ENCODE measurements around the gene RUFY3. TPM values are rescaled to one million over a fixed set of nuclear protein-coding genes. Genes with fewer than 3 reads are reported as not detected.
"Not testable (repeated sequence)": the region's sequence is repeated elsewhere in the genome, so short reads cannot be mapped to it uniquely, and the experiment has no call there.

RUFY3 gene
- total RNA-seq, 2 experiments from 2014 or later: 12.7 to 22.8 TPM

GRCh38 chr4:70694633-70695032, 27.1 kb upstream of the RUFY3 start:
- ATAC-seq: not testable (repeated sequence)

GRCh38 chr4:70698435-70698834, 23.3 kb upstream of the RUFY3 start:
- H3K4me1 Mint-ChIP-seq; H3K27me3 Mint-ChIP-seq; DNase-seq; H3K4me3 Mint-ChIP-seq; ATAC-seq; H3K36me3 Mint-ChIP-seq; H3K9me3 Mint-ChIP-seq (ENCODE audit: low read depth); H3K27ac Mint-ChIP-seq: not testable (repeated sequence)
- CTCF ChIA-PET: interaction anchor here (1.6 kb wide), 1 partner anchor 10 kb away, joined by 7 read pairs; the partner anchor contains the start of gene UTP3

More at GRCh38 chr4:70694633-70695032, 27.1 kb upstream of the RUFY3 start:
- not testable (repeated sequence) for DNase-seq; H3K27ac Mint-ChIP-seq; H3K9me3 Mint-ChIP-seq (ENCODE audit: low read depth); H3K27me3 Mint-ChIP-seq; H3K4me3 Mint-ChIP-seq
- CTCF ChIA-PET: interaction anchor here (1.0 to 3.2 kb wide), 2 partner anchors 9 kb away, joined by 3 to 17 read pairs; no protein-coding TSS in a partner anchor
- H3K4me1 Mint-ChIP-seq: peaks cover 19% of the 10 kb centered on the region
- peaks cover 11% of the 10 kb centered on the region for H3K36me3 Mint-ChIP-seq

GRCh38 chr4:70700712-70701111, 21.1 kb upstream of the RUFY3 start:
- H3K4me1 Mint-ChIP-seq: peaks cover 12% of the 10 kb centered on the region
- no peak for DNase-seq
- no peak overlapping the region for H3K27ac Mint-ChIP-seq
- CTCF ChIA-PET: interaction anchor here (0.7 to 2.8 kb wide), 5 partner anchors 9 to 45 kb away, joined by 3 to 12 read pairs (median 4); partner anchors contain the start of gene UTP3
- no peaks in the 10 kb centered on the region for H3K27me3 Mint-ChIP-seq
- H3K36me3 Mint-ChIP-seq: no peaks in the 10 kb centered on the region
- H3K4me3 Mint-ChIP-seq: no peak overlapping the region
- no peak for ATAC-seq
- H3K9me3 Mint-ChIP-seq (ENCODE audit: low read depth): no peaks in the 10 kb centered on the region

GRCh38 chr4:70701271-70701670, 20.5 kb upstream of the RUFY3 start:
- H3K9me3 Mint-ChIP-seq (ENCODE audit: low read depth): no peaks in the 10 kb centered on the region
- H3K4me1 Mint-ChIP-seq: peaks cover 17% of the 10 kb centered on the region
- ATAC-seq (no peak), DNase-seq (no peak)
- no peaks in the 10 kb centered on the region for H3K36me3 Mint-ChIP-seq
- H3K4me3 Mint-ChIP-seq: no peak overlapping the region
- H3K27me3 Mint-ChIP-seq: no peaks in the 10 kb centered on the region
- H3K27ac Mint-ChIP-seq: no peak overlapping the region
- CTCF ChIA-PET: interaction anchor here (2.0 to 2.8 kb wide), 3 partner anchors 9 to 24 kb away, joined by 4 to 12 read pairs (median 8); partner anchors contain the start of gene UTP3

GRCh38 chr4:70702592-70702991, 19.2 kb upstream of the RUFY3 start:
- peaks cover 20% of the 10 kb centered on the region for H3K4me1 Mint-ChIP-seq
- CTCF ChIA-PET: interaction anchor here (1.7 to 4.9 kb wide), 4 partner anchors 10 to 51 kb away, joined by 5 to 57 read pairs (median 24); partner anchors contain the start of gene UTP3
- H3K27ac Mint-ChIP-seq; DNase-seq; H3K36me3 Mint-ChIP-seq; ATAC-seq; H3K4me3 Mint-ChIP-seq; H3K27me3 Mint-ChIP-seq; H3K9me3 Mint-ChIP-seq (ENCODE audit: low read depth): not testable (repeated sequence)

- H3K9me3 Mint-ChIP-seq (ENCODE audit: low read depth): no peaks in the 10 kb centered on the region
- H3K4me1 Mint-ChIP-seq: peaks cover 20% of the 10 kb centered on the region
- H3K27me3 Mint-ChIP-seq: no peaks in the 10 kb centered on the region
- ATAC-seq (no peak), DNase-seq (no peak)
- H3K36me3 Mint-ChIP-seq: no peaks in the 10 kb centered on the region
- peak overlapping the region; percentile 77 for H3K4me3 Mint-ChIP-seq
- H3K27ac Mint-ChIP-seq: peak overlapping the region; percentile 71
- CTCF ChIA-PET: interaction anchor here (0.7 to 4.9 kb wide), 13 partner anchors 9 to 306 kb away, joined by 3 to 57 read pairs (median 4); partner anchors contain the start of genes GRSF1 and UTP3
Observed at GRCh38 chr4:70703619-70704214, 18.0 kb upstream of the RUFY3 start.

GRCh38 chr4:70704215-70704930, 17.4 kb upstream of the RUFY3 start:
- Mint-ChIP-seq H3K4me1 (peaks cover 20% of the 10 kb centered on the region), H3K4me3 (peak overlapping the region; percentile 77)

GRCh38 chr4:70704931-70705182, 16.9 kb upstream of the RUFY3 start:
- Mint-ChIP-seq H3K4me1 (peaks cover 21% of the 10 kb centered on the region), H3K27me3 (no peaks in the 10 kb centered on the region), H3K27ac (peak overlapping the region; percentile 56), H3K9me3 (ENCODE audit: low read depth) (no peaks in the 10 kb centered on the region), H3K36me3 (no peaks in the 10 kb centered on the region), H3K4me3 (peak overlapping the region; percentile 77)
- DNase-seq (no peak), ATAC-seq (no peak)
- CTCF ChIA-PET: interaction anchor here (1.0 to 4.9 kb wide), 5 partner anchors 8 to 226 kb away, joined by 3 to 57 read pairs (median 7); partner anchors contain the start of gene UTP3

More at GRCh38 chr4:70704215-70704930, 17.4 kb upstream of the RUFY3 start:
- Mint-ChIP-seq H3K36me3 (no peaks in the 10 kb centered on the region), H3K27me3 (no peaks in the 10 kb centered on the region), H3K9me3 (ENCODE audit: low read depth) (no peaks in the 10 kb centered on the region), H3K27ac (peak overlapping the region; percentile 71)
- peak; percentile 62 for ATAC-seq
- CTCF ChIA-PET: interaction anchor here (0.7 to 4.9 kb wide), 14 partner anchors 8 to 306 kb away, joined by 3 to 57 read pairs (median 4); partner anchors contain the start of genes GRSF1 and UTP3
- DNase-seq: peak; percentile 74

- Mint-ChIP-seq H3K27me3 (no peaks in the 10 kb centered on the region), H3K27ac (peak overlapping the region; percentile 86), H3K9me3 (ENCODE audit: low read depth) (no peaks in the 10 kb centered on the region), H3K4me1 (peaks cover 22% of the 10 kb centered on the region), H3K36me3 (no peaks in the 10 kb centered on the region), H3K4me3 (peak overlapping the region; percentile 91)
- CTCF ChIA-PET: interaction anchor here (0.7 to 4.9 kb wide), 10 partner anchors 9 to 304 kb away, joined by 3 to 57 read pairs (median 5); partner anchors contain the start of genes RUFY3 and UTP3
- peak; percentile 76 for ATAC-seq
- peak; percentile 78 for DNase-seq
Observed at GRCh38 chr4:70705183-70706043, 16.4 kb upstream of the RUFY3 start.

- Mint-ChIP-seq H3K4me1 (peaks cover 22% of the 10 kb centered on the region), H3K36me3 (no peaks in the 10 kb centered on the region), H3K27me3 (no peaks in the 10 kb centered on the region), H3K27ac (peak overlapping the region; percentile 86), H3K4me3 (peak overlapping the region; percentile 91), H3K9me3 (ENCODE audit: low read depth) (no peaks in the 10 kb centered on the region)
- DNase-seq: no peak
- no peak for ATAC-seq
- CTCF ChIA-PET: interaction anchor here (1.2 to 4.9 kb wide), 8 partner anchors 9 to 304 kb away, joined by 3 to 57 read pairs (median 6); partner anchors contain the start of genes RUFY3 and UTP3
Observed at GRCh38 chr4:70706044-70706461, 15.7 kb upstream of the RUFY3 start.

GRCh38 chr4:70706516-70706915, 15.2 kb upstream of the RUFY3 start:
- Mint-ChIP-seq H3K36me3 (no peaks in the 10 kb centered on the region), H3K4me1 (peaks cover 25% of the 10 kb centered on the region), H3K9me3 (ENCODE audit: low read depth) (no peaks in the 10 kb centered on the region), H3K4me3 (peak overlapping the region; percentile 91), H3K27me3 (no peaks in the 10 kb centered on the region), H3K27ac (peak overlapping the region; percentile 86)
- ATAC-seq (no peak), DNase-seq (no peak)
- CTCF ChIA-PET: interaction anchor here (1.2 to 4.9 kb wide), 7 partner anchors 8 to 303 kb away, joined by 5 to 57 read pairs (median 6); partner anchors contain the start of genes RUFY3 and UTP3

GRCh38 chr4:70709611-70710205, 12.1 kb upstream of the RUFY3 start:
- H3K27me3 Mint-ChIP-seq: no peaks in the 10 kb centered on the region
- no peak overlapping the region for H3K27ac Mint-ChIP-seq
- no peaks in the 10 kb centered on the region for H3K9me3 Mint-ChIP-seq (ENCODE audit: low read depth)
- CTCF ChIA-PET: no interaction called here
- no peak for ATAC-seq
- no peak overlapping the region for H3K4me3 Mint-ChIP-seq
- H3K4me1 Mint-ChIP-seq: peaks cover 42% of the 10 kb centered on the region
- no peaks in the 10 kb centered on the region for H3K36me3 Mint-ChIP-seq
- DNase-seq: no peak

All from activated CD8-positive, alpha-beta memory T cell treated with anti-CD3 and anti-CD28 coated beads, Interleukin-2, amount 10 ng/mL, durations not matched to agents 7 days and 5 days (primary cell).